NCI-H526 treated with DMSO at 0.1 percent for 48 hours (cell line): ENCODE measurements around the gene SLC16A1.

Experiments
- DNase-seq: peaks from one replicate; lab custom pipeline; 2025; lab: John Stamatoyannopoulos, UW

Gene SLC16A1

DNA sequence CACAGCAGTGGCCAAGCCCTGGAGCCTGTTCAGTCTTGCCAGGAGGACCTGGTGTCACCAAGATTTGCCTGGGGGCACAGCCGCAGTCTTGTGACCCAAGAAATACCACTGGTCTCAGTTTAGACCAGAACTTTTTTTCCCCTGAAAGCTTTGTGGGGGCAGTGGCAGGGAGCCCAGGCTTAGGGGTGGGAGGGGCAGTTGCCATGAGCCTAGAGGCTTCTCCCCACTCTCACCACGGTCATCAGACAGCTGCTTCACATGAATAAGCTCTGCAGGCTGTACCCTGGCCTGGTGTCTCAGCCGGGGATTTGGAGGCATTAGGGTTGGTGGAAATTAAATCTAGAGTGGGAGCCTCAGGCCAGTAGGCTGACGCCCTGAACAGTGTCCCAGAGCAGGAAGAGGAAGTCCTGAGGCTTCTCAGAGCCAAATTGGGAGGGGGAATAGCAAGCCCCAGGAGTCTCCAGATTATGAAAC is 73.7 kb downstream of the SLC16A1 start:
- DNase-seq = no peak

DNA sequence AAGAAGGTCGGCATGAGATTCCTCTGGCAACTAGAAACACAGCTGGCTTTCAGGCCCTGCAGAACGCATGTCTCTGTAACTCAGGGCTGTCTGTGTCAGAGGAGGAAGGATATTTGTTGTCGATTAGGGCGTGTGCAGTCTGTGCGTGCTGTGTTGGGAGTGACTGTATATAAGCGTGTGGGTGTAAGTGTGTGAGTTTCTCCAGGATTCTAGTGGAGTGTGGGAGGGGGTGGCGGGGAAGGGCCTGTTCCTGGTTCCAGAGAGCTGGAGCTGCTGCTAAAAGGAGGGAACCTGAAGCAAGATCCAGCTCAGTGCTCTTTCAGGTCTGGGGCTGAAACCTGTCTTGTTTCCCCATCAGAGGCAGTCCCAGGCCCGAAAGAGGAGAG is 74.3 kb downstream of the SLC16A1 start:
- DNase-seq = no peak

DNA sequence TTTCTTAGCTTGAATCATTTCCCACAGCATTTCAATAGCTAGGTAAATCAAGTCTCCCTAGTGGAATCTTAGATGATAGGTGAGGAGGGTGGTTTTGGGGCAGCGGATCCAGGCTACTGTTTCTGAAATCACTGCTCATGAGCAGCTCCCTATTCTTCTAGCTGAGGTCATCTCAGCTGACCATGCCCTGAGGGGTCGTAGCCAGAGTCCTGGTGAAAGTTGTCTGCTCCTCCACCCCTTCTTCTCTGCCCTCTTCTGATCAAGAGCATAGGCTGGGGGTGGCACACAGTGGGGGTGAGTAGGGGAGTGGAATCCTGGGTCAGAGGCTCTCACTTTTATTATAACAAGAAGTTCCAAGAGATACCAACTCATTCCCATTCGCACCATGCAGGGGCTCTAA is 76.2 kb downstream of the SLC16A1 start:
- no peak for DNase-seq

DNA sequence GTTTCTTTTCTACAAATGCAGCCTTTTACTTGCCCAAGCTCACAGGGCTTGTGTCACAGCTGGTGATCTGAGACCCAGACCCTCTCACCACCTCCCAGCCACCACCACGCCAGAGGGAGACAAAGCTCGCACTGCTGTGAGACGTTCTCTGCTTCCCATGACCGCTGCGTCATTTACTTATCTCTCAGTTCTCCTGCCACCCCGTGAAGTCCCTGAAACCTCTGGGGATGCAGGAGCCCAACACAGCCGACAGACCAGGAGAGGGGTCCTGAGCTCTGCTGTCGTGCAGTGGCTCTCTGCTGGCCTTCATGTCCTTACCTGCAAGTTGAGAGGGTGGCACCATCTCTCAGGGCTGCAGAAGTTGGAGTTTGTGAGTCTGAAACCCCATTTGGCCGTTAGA is 77.7 kb downstream of the SLC16A1 start:
- DNase-seq = no peak

DNA sequence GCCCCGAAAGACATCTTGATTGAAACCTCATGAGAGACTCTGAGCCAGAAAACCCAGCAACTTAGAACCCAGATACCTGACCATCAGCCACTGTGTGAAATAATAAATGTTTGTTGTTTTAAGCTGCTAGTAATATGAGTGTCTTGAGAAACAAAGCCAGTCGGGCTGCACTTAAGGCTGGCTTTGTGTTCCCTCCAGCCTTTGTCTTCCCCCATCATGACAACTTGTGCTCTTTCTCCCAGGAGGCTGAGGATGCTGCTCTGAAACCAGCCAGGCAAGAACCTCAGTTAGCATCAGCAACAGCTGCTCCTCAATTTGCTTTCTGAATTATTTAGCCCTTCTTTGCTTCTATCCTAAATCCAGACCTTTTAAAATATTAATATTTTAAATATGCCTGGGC is 78.2 kb downstream of the SLC16A1 start:
- DNase-seq = no peak

DNA sequence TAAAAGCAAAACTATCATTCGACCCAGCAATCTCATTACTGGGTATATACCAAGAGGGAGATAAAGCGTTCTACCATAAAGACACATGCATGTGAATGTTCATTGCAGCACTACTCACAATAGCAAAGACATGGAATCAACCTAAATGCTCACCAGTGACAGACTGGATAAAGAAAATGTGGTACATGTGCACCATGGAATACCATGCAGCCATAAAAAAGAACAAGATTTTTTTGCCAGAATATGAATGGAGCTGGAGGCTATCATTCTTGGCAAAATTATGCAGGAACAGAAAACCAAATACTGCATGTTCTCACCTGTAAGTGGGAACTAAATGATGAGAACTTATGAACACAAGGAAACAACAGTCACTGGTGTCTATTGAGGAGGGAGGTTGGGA is 79.7 kb downstream of the SLC16A1 start:
- DNase-seq = no peak

DNA sequence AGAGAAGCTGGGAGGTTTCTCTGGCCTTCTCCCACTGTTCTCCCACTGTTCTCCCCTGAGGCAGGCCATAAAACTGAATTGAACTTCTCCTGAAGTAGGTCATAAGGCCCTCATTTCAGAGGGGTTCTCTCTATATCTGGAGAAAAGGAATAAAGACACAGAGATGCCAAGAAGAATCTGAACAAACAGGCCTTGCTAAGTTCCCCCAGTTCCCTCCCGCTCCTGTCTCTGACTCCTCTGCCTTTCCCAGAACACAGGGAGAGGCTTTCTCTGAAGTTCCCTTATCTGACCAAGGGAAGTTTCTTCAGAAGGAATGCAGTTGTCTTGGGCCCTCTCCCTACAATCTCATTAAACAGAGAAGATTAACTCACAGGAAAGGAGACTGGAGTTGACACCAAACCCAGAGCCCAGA is 83.4 kb downstream of the SLC16A1 start:
- no peak for DNase-seq

DNA sequence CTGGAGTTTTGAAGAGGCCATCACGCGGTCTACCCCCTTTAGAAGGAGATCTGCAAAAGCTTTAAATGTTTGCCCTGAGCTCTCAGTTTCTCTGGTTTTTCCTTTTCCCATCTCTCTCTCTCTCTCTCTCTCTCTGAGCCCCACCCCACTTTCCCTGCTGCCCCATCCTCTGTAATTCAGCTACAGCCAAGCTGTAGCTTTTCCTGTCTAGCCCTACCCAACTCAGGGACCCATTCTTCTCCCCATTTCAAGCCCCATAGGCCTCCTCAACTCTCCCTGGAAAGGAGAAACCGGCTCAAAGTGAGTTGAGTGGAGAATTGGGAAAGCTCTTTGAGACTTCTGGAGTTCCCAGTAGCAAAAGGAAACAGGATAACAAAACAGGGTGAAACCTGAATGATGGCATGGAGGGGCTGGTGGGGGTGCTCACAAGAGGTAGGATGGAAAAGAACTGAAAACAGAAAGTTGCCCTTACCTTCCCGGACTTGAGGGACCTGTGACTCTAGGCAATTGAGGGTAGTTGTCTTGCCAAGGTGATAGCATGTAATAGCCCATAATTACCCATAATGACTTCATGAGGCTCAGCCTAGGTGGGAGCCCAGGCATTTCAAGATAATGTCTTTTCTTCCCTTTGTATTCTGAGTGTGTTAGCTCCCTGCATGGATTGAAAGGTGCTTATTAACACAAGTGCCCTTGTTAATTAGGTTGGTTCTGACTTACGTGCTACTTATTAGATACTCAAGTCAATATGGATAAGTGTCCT is 84.9 kb downstream of the SLC16A1 start:
- DNase-seq = no peak

DNA sequence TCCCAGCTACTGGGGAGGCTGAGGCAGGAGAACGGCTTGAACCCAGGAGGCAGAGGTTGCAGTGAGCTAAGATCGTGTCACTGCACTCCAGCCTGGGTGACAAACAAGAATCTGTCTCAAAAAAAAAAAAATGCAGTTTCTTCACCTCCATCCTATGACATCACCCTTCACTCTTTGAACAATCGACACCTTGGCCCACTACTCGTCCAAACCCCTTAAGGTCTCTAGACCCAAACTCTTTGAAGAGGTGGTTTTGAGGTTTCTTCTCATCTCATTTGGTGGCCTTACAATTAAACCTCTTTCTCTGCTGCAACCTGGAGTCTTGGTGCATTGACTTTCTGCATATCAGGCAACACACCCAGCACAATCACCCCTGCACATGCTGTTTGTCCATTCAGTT is 86.1 kb downstream of the SLC16A1 start:
- no peak for DNase-seq

DNA sequence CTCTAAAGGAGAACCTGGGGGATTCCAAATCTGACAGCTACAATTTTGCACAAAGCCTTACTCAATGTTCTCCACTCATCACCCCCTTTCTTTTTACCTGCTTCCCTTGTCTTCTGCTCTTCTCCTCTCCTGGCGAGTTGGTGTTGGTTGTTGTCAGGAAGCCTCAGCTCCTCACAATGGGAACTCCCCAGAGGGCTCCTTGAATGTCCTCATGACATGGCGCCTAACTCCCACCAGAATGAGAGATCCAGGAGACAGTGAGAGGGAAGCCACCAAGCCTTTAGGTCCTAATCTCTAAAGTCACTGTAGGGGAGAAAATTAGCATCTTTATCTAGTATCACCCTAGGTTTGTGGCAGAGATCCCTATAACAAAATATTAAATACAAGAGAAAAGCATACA is 87.8 kb downstream of the SLC16A1 start:
- no peak for DNase-seq

DNA sequence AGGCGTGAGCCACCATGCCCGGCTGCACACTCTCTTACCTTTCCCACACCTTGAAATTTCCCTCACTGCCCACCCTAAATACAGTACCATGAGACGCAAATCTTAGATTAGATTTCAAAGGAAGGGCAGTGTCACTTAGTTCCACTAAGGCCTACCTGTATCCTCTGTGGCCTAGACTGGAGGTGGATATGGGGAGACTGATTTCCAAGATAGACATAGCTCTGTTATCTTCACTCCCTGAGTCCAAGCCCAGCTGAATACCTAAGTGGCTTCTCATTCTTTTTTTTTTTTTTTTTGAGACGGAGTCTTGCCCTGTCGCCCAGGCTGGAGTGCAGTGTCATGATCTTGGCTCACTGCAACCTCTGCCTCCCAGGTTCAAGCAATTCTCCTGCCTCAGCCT is 89.0 kb downstream of the SLC16A1 start:
- DNase-seq = no peak

DNA sequence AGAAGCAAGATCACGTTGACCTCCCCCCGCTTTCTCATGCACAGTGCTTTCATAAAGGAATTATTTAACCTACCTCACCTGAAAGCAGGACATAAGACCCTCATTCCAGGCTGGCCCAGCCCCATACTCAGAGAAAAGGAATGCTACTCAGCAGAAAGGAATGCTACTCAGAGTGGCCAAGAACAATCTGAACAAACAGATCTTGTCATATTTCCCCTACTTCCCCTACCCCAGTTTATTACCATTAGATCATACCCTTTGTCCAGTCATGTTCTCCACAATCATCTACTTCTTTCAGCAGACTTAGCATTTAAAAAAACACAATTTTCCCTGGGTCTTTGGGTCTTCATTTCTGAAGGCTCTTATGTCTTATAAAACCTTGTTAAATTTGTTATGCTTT is 89.8 kb downstream of the SLC16A1 start:
- no peak for DNase-seq

DNA sequence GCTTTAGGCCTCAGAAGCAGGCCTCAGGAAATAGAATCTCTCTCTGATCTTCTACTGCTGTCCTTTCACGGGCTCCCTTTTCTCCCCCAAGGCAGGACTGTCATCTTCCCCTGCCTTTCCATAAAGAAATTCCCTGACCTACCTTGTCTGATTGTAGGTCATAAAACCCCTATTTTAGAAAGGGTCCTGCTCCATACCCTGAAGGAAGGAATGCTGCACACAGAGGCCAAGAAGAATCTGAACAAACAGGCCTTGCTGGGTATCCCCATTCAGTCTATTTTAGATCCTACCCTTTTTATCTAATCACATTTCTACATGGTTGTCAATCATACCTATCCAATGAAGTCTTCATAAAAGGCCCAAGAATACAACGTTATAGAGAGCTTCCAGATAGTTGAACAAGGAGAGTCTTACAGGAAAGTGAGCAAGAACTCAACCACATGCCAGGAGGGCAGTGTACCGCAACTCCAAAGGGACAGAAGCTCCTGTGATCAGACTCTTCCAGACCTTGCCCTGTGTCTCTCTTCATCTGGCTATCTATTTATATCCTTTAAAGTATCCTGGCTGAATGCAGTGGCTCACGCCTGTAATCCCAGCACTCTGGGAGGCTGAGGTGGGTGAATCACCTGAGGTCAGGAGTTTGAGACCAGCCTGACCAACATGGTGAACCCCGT is 93.1 kb downstream of the SLC16A1 start:
- no peak for DNase-seq
